NCI-H82 treated with DMSO at 0.1 percent for 48 hours (cell line): ENCODE results near the gene CD99L2.
"Not testable (repeated sequence)": the region's sequence is repeated elsewhere in the genome, so short reads cannot be mapped to it uniquely, and the experiment has no call there.

Experiments
- DNase-seq: peaks from one replicate; lab custom pipeline; 2025; ENCODE audit not compliant: unreplicated experiment; lab: John Stamatoyannopoulos, UW

Gene CD99L2

GRCh38 chrX:150857453-150857852, 41.0 kb downstream of the CD99L2 start:
- DNase-seq, result no peak

DNA sequence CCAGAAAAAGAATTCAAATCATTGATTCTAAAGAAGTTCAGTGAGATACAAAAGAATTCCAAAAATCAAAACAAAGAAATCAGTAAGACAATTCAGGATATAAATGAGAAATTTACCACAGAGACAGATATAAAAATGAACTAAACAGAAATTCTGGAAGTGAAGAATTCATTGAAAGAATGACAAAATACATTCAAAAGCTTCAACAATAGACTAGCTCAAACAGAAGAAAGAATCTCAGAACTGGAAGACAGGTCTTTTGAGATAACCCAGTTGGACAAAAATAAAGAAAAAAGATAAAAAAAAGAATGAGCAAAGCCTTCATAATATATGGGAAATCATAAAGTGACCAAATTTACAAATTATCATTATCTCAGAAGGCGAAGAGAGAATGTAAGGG, 41.7 kb downstream of the CD99L2 start:
- DNase-seq, result no peak

DNA sequence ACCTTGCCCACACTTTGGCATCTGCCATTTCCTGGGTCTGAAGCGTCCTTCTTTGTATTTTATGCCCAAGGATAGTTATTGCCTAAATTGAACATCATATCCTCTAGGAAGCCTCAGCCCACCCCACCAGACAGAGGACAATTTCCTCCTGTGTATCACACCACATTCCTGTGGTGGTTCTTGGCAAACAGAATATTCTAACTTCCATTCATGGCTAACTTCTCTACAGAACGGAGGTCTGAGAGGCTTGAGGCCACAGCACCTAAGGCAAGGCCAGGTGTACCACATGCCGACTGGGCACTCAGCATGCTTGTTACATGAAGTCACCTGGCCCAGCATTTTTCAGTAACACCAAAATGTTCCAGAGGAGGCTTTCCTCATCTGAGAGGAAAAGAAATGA, 42.4 kb downstream of the CD99L2 start:
- no peak for DNase-seq

GRCh38 chrX:150854856-150855255, 43.6 kb downstream of the CD99L2 start:
- DNase-seq, result no peak

DNA sequence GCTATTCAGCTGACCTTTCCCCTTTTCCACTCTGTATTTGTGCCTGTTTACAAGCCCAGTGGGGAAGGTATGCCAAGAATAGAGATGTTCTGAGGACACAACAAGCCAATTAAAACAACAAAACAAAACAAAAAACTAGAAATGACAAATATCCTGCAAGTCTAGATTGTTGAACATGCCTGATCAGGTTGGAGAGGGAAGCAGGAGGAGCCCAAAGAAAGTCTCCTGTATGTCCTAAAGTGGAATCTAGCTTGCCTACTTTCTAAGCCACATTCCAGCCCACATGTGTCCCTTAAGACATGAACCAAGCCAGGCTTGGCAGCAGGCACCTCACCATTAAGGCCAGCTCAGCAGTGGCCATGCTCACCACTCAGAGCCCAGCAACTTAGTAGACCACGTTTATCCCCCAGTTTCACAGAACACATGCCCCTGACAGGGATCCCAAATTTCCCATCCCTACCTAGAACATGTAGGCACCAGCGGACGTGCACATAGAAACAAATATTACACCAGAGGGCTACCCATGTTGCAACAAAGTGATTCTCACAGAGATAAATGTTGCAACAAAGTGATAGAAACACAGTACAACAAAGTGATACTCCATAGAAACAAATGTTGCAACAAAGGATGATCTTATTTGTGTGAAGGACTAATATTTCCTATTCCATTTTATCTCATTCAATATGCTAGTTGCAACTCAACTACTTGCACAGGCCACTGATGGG, 48.3 kb downstream of the CD99L2 start:
- DNase-seq, result no peak

- no peak for DNase-seq
Observed at GRCh38 chrX:150849486-150849885, 49.0 kb downstream of the CD99L2 start.

GRCh38 chrX:150848914-150849365, 49.5 kb downstream of the CD99L2 start:
- DNase-seq, result no peak

GRCh38 chrX:150847088-150847487, 51.4 kb downstream of the CD99L2 start:
- no peak for DNase-seq

GRCh38 chrX:150846130-150846529, 52.3 kb downstream of the CD99L2 start:
- no peak for DNase-seq

- DNase-seq, result no peak
Observed at GRCh38 chrX:150845091-150845490, 53.4 kb downstream of the CD99L2 start.

- DNase-seq, result no peak
Observed at GRCh38 chrX:150844016-150844415, 54.5 kb downstream of the CD99L2 start.

DNA sequence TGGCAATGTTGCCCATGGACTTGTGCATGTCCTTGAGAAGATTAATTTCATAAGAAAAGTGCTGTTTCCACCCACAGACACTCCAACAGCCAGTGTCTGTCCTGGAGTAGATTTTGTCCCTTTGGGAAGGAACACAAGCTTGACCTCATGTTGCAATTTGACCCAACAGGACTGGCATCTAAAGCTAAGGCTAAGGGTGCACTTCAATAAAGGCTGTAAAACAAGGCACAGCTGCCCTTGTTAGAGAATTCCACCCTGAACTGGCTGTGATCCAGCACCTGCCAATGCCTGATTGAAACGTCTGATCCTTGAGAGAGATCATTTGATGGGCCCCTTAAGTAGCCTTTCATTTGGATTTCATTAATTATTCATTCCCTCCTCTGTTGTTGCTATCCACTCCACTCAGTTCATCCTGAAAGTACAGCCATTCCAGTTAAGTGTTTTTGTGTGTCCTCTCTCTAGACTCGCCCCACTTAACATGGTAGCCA, 56.2 kb downstream of the CD99L2 start:
- no peak for DNase-seq

DNA sequence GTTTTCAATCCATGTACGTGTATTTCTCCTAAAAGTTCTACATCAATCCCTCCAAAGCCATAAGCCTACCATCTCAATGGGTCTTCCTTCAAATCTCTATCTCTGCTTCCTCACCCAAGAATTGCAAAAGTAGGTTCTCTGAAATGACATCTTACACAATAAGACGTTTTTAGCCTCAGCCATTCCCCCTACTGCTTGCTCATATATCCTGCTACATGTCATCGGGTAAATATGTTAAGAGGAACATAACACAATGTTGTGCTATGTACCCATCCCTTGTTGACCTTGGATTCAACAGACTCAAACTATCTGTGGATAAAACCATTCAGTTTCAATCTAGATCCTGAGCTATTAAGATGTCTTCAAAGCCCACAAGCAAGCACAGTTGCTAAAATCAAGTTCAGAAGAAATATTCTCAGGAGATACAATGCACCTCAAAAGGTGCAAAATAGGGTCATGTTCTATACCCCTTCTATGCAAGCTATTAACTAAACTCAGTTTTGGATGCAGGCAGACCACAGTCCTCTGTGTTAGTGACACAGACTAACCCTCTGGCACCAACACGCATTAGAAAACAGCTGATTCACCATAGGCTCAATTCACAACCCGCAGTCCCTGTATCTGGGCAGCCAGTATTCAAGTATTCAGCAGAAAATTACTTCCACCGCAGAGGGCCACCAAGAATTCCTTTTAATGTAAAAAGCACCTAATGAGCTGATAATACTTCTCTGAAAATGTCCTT, 56.8 kb downstream of the CD99L2 start:
- no peak for DNase-seq

DNA sequence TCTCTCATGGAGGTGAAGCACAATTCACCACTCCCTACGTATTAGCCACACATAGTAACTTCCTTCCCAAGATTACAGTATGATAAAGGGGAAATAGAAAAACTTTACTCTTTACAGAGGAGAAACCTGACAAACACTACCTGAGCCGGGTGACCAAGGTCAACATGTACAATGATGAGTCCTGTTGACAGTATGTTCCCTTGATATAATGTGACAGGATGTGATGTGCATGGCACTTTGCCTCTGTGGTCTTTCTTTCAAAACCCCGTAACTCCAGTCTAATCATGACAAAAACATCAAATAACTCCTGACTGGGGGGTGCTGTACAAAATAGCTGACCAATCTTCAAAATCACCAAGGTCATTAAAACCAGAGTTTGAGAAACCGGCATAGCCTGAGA, 60.6 kb downstream of the CD99L2 start:
- DNase-seq, result no peak

GRCh38 chrX:150834695-150835094, 63.8 kb downstream of the CD99L2 start:
- no peak for DNase-seq

- no peak for DNase-seq
Observed at GRCh38 chrX:150833454-150834056, 64.9 kb downstream of the CD99L2 start.

- no peak for DNase-seq
Observed at GRCh38 chrX:150831863-150832262, 66.6 kb downstream of the CD99L2 start.

DNA sequence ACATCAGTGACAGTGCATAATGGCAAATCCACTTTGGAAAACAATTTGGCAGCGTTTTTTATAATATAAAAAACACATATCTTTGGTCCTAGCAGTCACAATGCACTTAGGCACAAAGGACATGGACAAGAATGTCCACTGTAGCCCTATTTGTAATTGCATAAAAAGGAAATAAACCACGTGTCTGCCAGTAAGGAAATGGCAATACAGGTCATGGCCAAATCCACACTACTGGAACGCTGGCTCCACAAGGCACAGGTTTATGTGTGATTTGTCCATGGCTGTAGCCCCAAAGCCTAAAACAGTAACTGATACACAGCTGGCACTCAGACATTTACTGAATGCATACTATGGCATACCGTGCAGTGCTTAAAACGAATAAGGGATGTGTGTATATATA, 69.7 kb downstream of the CD99L2 start:
- no peak for DNase-seq

DNA sequence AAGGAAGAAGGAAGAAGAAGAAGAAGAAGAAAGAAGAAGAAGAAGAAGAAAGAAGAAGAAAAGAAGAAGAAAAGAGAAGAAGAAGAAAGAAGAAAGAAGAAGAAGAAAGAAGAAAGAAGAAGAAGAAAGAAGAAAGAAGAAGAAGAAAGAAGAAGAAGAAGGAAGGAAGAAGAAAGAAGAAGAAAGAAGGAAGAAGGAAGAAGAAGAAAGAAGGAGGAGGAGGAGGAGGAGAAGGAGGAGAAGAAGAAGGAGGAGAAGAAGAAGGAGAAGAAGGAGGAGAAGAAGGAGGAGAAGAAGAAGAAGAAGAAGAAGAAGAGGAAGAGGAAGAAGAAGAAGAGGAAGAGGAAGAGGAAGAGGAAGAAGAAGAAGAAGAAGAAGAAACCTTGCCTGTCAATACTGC, 74.1 kb downstream of the CD99L2 start:
- not testable (repeated sequence) for DNase-seq

DNA sequence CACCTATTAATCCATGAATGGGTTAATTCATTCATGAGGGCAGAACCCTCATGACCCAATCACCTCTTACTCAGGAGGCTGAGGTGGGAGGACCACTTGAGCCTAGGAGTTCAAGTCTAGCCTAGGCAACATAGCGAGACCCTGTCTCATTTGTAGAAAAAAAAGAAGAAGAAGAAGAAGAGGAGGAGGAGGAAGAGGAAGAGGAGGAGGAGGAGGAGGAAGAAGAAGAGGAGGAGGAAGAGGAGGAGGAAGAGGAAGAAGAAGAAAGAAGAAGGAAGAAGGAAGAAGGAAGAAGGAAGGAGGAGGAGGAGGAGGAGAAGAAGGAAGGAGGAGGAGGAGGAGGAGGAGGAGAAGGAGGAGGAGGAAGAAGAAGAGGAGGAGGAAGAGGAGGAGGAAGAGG, 74.6 kb downstream of the CD99L2 start:
- not testable (repeated sequence) for DNase-seq

GRCh38 chrX:150821971-150822370, 76.5 kb downstream of the CD99L2 start:
- DNase-seq, result no peak

DNA sequence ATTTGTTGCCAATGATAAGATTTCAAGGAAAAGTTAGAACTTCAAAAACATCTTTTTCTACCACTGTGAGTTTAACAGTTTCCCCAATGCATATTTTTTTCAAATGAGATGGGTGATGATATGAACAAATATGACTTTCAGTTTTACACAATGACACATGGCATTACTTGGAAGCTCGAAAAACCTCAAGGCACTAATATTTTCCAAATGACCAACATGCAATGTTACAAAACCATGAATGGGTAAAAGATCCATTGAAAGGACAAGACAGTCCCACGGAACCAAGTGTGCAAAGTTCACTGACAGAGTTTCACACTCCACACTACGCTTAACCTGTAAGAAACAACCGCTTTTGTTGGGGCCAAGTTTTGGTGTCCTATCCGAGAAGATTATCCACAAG, 84.5 kb downstream of the CD99L2 start:
- DNase-seq, result no peak
